Measurements from ENCODE around the gene ANO8. TPM values are rescaled to one million over a fixed set of nuclear protein-coding genes. Genes with fewer than 3 reads are reported as not detected.

ANO8 gene
- total and polyA plus RNA-seq, 2 of the 13 experiments (the other 11 are each of a cell fraction or from before 2014, with no cell fraction given), result 1.8 to 3.5 TPM

GRCh38 chr19:17306285-17306714, 28.4 kb downstream of the ANO8 start (continued):
- no peak for TF ChIP-seq ZBED4 (CRISPR knock-in tag; IDR thresholded peaks at IDR 0.05; ENCODE audit: borderline replicate concordance)
- TF ChIP-seq KDM1A (CRISPR knock-in tag; IDR thresholded peaks at IDR 0.05), result no peak
- TF ChIP-seq PLRG1 (conservative IDR thresholded peaks at IDR 0.05), result no peak
- 0 out of 2 replicates have a peak, but pooled peaks have one; percentile 7 for TF ChIP-seq TFE3 (CRISPR knock-in tag; IDR thresholded peaks at IDR 0.05)
- TF ChIP-seq ZNF574 (CRISPR knock-in tag; IDR thresholded peaks at IDR 0.05), result no peak
- no peak for TF ChIP-seq KLF15 (CRISPR knock-in tag; IDR thresholded peaks at IDR 0.05; ENCODE audit: borderline replicate concordance)
- peak; percentile 2; the same call in 1 of the 2 replicates for TF ChIP-seq ZNF367 (CRISPR knock-in tag; IDR thresholded peaks at IDR 0.05; ENCODE audit: borderline replicate concordance)
- no peak for TF ChIP-seq ZNF770 (CRISPR knock-in tag; IDR thresholded peaks at IDR 0.05)
- TF ChIP-seq CBFB (CRISPR knock-in tag; IDR thresholded peaks at IDR 0.05), result no peak
- no peak for TF ChIP-seq RAD51 (IDR thresholded peaks at IDR 0.05; ENCODE audit: borderline replicate concordance)
- TF ChIP-seq ZNF556 (CRISPR knock-in tag; IDR thresholded peaks at IDR 0.05; ENCODE audit: borderline replicate concordance), result no peak
- TF ChIP-seq ZNF501 (CRISPR knock-in tag; IDR thresholded peaks at IDR 0.05), result no peak
- no peak for TF ChIP-seq SIX4 (CRISPR knock-in tag; IDR thresholded peaks at IDR 0.05)
- no peak for TF ChIP-seq ZNF280B (CRISPR knock-in tag; IDR thresholded peaks at IDR 0.05; ENCODE audit: borderline replicate concordance)
- no peak for TF ChIP-seq IRF9 (CRISPR knock-in tag; IDR thresholded peaks at IDR 0.05; ENCODE audit: borderline replicate concordance)
- TF ChIP-seq ATAD3A (CRISPR knock-in tag; IDR thresholded peaks at IDR 0.05), result no peak
